WI38 (cell line): ENCODE results near the gene PPIF.

Experiments
- H3K4me3 ChIP-seq: 2 replicates; pipeline ENCODE4 v1.5.1; 2011; ENCODE audit warnings: low read depth, mild to moderate bottlenecking, control low read depth, low read length
- TF ChIP-seq, protein P1 (sequence below): IDR thresholded peaks from 2 replicates; pipeline ENCODE4 v1.5.1; 2012; ENCODE audit warnings: low read depth, mild to moderate bottlenecking, control low read depth, low read length

Gene PPIF

GRCh38 chr10:79310200-79310865 is 36.9 kb upstream of the PPIF start:
- TF ChIP-seq, protein P1, sequence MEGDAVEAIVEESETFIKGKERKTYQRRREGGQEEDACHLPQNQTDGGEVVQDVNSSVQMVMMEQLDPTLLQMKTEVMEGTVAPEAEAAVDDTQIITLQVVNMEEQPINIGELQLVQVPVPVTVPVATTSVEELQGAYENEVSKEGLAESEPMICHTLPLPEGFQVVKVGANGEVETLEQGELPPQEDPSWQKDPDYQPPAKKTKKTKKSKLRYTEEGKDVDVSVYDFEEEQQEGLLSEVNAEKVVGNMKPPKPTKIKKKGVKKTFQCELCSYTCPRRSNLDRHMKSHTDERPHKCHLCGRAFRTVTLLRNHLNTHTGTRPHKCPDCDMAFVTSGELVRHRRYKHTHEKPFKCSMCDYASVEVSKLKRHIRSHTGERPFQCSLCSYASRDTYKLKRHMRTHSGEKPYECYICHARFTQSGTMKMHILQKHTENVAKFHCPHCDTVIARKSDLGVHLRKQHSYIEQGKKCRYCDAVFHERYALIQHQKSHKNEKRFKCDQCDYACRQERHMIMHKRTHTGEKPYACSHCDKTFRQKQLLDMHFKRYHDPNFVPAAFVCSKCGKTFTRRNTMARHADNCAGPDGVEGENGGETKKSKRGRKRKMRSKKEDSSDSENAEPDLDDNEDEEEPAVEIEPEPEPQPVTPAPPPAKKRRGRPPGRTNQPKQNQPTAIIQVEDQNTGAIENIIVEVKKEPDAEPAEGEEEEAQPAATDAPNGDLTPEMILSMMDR: no peak
- no peak overlapping the region for H3K4me3 ChIP-seq

DNA sequence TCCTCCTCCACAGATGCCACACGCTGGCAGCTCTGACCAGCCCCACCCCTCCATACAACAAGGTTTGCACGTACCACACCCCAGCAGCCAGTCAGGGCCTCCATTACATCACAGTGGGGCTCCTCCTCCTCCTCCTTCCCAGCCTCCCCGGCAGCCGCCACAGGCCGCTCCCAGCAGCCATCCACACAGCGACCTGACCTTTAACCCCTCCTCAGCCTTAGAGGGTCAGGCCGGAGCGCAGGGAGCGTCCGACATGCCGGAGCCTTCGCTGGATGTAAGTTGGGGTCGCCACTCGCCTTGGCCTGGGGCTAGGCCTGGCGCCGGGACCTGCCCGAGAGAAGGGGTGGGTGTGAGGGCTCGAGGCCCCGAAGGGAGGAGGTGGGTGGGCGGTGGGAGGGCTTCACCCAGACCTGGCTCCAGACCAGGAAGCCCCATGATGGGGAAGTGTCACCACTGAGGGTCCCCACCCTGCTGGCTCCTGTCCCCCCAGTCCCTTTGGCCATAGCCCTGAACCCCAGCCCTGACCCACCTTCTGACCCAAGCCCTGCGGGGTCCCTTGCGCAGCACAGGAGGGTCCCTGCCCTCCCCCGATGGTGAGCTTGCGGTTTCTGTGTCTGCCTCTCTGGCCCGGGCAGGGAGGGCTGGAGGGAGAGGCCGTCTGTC is 36.2 kb upstream of the PPIF start:
- no peak overlapping the region for H3K4me3 ChIP-seq
- TF ChIP-seq, protein P1: no peak

GRCh38 chr10:79311581-79312407 is 35.5 kb upstream of the PPIF start:
- TF ChIP-seq, protein P1: no peak
- no peak overlapping the region for H3K4me3 ChIP-seq

DNA sequence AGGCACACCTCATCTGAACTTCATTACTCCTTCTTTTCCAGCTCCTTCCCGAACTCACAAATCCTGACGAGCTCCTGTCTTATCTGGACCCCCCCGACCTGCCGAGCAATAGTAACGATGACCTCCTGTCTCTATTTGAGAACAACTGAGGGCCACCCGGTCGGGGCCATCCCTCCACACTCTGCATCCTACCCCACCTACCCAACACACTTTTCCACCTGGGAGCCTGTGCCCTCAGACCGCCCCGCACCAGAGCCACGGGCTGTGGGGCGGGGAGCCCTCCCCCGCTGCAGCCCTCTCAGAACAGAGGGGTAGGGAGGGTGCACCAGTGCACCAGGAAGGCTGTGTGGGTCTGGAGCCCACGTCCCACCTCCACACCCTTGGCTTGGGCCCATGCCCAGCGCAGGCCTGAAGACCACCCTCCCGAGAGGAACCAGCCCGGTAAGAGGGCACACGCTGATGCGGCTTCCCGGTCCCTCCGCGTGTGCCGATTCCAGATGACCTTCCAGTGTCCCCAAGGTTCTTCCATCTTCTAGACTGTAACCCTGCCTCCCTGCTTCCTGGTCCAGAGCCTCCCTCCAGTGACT is 34.6 kb upstream of the PPIF start:
- H3K4me3 ChIP-seq: no peak overlapping the region
- TF ChIP-seq, protein P1: no peak

DNA sequence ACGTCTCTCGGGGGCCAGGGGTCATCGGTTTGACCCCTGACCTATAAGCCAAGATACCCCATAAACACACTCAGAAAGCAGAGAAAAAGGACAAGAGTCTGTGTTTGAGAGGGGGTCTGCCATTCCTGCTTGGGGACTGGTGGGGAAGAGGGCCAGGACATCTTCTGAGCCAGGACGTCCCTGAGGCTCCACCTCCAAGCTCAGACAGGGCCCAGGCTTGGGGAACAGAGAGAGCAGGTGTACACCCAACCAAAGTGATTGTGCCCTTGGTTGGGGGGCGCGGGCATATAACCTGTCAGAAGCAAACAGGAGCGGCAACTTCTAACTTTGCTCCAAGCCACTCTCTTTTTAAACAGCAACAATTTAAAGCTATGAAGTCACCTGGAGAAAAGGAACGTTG is 33.9 kb upstream of the PPIF start:
- TF ChIP-seq, protein P1: no peak
- no peak overlapping the region for H3K4me3 ChIP-seq

DNA sequence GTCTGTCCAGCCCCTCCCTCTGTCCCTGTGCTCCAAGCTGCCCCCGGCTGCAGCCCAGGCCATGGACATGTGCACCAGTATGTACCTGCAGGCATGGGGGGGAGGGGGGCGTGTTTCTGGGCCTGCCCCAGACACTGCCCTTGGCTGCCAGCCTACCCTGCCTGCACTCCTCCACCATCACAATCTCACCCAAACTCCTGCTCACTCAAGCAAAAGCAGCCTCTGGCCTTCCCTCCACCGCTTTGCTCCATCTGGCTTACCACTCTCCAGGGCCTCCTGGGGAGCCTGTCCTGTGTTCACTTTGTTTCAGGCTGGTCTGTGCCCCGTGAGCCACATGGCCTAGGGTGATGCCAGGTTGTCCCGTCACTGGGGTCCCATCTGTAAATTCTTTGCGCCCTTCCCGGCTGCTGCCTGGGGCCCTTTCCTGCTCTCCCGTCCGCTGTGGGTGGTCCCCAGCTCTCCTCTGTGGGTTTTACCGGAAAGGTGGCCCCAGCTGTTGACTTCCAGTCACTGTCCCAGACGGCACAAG is 33.3 kb upstream of the PPIF start:
- TF ChIP-seq, protein P1: no peak
- no peak overlapping the region for H3K4me3 ChIP-seq
